Measurements from ENCODE around the gene TRAM2.

TRAM2 gene

DNA sequence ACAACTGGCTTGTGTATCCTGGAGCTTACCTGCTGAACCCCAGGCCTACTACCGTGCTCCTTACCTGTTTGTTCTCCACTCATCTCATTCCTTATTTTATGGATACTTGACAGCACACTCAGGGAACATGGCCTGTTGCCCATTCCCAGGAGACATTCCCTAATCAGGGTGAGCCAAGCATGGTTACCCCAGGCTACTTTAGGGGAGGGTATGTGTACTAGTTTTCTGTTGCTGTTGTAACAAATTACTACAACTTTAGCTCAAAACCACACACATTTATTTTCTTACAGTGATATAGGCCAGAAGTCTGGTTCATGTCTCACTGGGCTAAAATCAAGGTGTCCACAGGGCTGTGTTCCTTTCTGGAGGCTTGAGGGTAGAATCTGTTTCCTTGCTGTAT is 15.0 kb upstream of the TRAM2 start:
- no peak for DNase-seq

DNA sequence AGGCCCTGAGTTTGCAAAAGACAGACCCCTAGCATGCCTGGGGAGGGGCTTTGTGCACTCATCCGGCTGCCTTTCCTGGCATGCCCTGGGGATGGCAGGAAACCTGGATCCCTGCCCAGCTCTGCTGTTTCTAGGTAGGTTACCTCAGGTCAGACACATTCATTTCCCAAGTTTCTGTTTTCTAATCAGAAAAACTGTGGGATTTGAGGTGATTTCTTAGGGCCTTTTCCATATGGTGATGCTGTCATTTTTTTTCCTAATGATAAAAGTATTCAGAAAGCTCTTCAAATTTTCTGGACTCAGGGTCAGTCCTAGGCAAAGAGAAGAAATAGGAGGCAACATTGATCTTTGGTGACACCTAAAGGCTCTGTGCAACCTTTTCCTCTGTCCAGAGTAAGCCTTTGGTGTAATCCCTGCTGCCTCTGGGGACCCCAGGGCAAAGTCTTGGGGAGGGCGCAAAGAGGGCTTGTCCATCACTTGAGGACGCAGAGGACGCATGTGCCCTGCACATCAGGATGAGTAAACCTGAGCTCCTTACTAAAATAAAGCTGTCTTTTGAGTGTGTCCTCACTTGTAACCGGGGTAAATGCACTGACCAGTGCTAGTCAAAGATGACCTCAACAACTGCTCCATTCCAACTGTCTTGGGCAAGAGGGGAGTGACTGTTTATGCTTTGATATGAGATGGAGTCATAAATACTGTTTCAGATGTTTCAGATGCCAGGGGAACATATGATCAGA is 13.5 kb upstream of the TRAM2 start:
- DNase-seq: no peak

- no peak for DNase-seq
These were observed 11.8 kb upstream of the TRAM2 start for GRCh38 chr6:52588710-52589091.

DNA sequence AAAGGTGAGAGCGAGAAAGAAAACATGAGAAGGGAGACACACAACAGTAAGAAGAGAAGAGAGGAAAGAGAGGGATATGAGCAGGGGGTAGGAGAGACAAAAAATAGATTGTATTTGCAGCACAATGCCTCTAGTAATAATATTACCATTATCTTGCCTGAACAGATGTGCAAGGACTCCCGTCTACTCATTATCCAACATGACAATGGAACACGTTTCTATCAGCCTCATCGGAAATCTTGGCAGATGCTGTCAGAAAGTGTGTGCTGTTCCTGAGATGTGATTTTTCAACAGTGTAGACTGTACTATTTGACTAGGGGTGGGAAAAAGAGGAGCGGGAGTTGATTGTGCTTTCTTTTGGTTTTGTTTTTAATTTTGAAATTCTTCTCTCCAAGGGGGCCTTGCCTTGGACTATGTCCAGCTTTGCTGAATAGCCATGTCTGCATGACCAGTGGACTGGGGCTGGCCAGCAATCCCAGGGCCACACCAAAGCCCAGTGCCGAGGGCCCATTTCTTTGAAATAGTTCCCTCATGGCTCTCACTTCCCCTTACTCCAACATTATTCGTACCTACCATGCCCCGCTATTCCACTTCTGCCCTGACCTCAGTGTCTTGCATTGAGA is 11.3 kb upstream of the TRAM2 start:
- no peak for DNase-seq

GRCh38 chr6:52587001-52587400 is 10.1 kb upstream of the TRAM2 start:
- no peak for DNase-seq

GRCh38 chr6:52584203-52584602 is 7.3 kb upstream of the TRAM2 start:
- no peak for DNase-seq

DNA sequence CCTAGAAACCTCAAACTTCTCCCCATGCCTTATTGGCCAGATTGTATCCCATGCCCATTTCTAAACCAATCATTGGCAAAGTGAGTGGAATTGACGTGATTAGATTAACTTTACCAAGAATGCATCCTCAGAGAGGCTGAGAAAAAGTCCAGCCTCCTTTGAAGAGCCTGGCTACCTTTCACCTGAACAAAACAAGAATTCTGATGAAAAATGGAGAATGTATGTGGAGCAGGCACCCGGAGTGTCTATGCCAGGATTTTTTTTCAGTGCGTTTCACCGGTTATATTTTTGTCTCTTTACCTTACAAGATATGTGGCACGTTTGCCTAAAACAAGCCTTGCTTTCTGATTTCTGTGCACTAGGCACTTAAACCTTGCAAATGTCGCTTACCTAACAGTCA is 6.1 kb upstream of the TRAM2 start:
- DNase-seq: no peak

- no peak for DNase-seq
These were observed 5.6 kb upstream of the TRAM2 start for GRCh38 chr6:52582446-52582845.

- DNase-seq: no peak
These were observed 4.0 kb upstream of the TRAM2 start for GRCh38 chr6:52580905-52581304.

DNA sequence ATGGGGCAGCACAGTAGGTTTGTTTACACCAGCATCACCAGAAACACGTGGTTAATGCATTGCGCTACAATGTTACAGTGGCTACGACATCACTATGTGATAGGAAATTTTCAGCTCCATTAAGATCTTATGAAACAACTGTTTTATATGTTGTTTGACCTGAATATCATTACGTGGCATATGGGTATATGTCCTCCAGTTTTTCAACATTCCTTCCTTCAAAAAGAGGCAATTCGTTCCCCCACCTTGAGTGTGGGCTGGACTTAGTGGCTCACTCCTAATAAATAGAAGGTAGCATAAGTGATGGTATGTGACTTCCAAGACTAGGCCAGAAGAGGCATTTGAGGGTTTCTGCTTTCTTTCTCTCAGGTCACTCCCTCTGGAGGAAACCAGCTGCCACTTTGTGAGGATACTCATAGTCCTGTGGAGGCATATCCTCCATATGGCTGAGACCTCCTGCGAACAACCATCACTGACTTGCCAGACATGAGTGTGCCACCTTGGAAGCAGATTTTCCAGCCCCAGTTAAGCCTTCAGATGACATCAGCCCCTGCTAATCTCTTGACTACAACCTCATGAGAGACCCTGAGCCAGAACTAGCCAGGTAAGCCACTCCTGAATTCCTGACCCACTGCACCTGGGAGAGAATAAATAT is 2.3 kb upstream of the TRAM2 start:
- DNase-seq: no peak

DNA sequence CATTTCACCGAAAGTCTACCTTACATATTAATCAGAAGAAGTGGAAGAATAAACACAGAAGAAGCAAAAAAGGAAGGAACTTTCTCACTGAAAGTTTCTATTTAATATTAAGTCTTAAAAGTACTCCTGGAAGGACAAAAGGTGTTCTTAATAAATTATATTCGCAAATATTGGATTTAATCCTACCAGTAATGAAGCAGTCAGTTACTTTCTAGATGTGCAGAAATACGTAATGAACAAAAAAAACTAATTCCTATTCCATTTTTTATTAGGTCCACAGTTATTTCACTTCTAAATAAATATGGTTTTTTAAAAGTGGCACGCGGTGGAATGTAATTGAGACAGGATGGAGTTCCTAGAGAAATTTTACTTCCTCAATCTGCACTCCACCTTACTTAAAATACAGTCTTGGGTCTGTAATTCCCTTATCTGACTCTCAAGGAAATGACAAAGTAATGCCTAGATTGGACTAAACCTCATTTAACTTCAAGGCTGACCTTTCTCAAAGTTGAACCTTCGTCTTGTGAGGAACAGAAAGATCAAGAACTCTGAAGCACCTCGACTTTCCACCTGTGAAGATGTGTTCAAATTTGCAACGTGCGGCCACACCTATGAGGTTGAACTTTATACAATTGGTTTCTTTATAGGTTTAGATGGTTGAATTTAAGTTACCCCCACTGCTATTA is 1.1 kb upstream of the TRAM2 start:
- no peak for DNase-seq

- peak; percentile 63 for DNase-seq
These were observed 353 bp downstream of the TRAM2 start for GRCh38 chr6:52576392-52577021.

- no peak for DNase-seq
These were observed 837 bp downstream of the TRAM2 start for GRCh38 chr6:52576054-52576391.

DNA sequence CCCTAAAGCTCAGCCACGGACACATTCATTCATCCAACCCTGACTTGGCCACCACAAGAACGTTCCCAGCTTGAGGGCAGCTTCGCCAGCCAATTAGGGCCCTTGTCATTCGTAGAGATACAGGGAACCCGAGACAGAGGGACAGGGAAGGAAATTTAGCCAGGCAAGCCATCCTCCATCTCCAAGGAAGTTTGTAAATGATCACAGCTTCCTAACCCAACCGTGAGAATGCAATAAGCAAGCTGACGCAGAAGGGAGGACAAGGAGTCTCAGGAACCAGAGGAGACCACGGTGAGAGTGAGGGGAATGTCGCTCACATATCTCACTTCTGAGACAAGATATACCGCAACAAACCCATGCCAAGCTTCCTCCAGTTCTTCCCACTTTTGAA is 1.4 kb downstream of the TRAM2 start:
- DNase-seq: no peak

DNA sequence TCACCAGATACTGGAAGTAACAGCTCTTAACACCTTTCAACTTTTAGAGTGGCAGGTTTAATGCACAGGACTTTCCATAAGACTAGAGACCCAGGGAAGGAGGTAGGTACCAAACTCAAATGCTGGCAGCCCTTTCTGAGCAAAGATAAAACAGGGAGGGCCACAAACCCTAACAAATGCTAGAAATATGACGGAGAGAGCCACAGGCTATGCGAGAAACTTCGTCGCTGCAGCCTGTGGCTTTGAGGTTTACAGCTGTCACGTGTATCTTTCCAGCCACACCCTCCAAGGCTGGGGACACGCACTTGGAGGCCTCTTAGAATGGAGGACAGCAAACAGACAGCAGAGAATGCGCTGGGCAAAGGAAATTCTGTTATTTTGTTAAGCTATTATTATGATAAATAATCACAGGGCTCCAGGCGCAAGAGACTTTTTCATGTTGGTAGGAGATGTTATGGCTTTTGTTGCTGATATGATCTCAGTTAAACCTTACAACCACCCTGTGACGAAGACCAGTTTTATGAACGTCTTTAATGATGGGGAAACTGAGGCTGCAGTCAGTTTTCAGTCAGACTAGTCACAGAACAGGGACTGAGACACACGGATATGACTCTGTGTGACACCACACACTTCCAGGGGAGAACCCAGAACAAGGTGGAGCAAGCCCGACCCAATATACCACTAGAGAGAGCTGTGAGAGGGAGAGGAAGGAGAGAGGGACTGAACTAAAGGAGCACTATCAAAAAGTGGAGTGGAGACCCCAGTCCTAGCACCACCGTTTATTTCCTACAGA is 2.0 kb downstream of the TRAM2 start:
- no peak for DNase-seq

GRCh38 chr6:52573295-52573694 is 3.6 kb downstream of the TRAM2 start:
- DNase-seq: no peak

DNA sequence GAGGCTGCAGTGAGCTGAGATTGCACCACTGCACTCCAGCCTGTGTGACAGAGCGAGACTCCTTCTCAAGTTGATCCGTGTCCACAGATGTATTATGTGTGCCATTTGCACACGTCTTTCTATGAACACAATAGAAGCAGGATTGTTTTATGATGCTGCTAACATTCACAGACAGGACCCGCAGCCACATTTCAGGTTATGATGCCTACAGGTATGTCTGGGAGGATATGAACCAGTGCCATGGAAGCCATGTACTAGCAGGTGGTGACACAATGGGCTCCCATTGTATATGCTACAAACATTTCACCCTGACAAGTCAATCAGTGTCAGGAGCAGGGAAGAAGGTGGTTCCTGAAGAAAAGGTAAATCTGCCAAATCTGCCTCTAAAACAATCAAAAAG is 4.3 kb downstream of the TRAM2 start:
- no peak for DNase-seq

- no peak for DNase-seq
These were observed 5.6 kb downstream of the TRAM2 start for GRCh38 chr6:52571099-52571755.

DNA sequence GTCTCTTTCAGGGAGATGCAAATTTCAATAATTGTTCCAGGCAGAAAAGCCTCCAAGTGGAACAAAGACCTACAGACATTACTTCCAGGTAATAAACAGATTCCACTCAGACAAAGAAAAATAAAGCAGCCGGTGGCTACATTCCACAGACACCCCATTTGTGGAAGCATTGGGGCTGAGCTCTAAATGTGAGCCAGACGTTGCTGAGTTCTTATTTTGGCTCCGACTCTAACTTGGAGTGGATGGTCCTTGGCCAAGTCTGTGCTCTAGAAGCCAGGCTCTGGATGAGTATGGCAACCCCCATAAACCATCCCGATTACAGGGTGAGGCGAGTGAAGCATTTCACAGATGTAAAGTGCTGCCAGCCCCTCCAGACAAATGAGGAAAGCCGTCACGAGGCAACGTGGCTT is 6.6 kb downstream of the TRAM2 start:
- DNase-seq: no peak

DNA sequence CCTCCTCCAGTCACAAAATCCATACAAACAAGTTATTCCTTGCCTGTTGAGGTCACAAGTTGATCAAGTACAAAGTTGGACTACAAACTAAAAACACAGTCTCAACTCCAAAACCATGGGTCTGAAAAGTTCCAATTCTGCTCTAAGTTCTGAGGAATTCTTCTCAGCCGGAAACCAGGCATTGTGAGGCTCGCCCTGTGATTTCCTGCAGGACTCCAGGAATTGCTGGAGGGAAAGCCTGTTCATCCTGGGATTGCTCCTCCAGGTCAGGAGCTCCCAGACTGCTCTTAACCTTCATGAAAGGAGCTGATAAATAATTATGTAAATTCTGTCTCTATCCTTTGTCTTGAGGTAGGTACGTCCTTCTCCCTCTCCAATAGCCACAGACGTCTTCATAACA is 8.5 kb downstream of the TRAM2 start:
- DNase-seq: no peak

DNA sequence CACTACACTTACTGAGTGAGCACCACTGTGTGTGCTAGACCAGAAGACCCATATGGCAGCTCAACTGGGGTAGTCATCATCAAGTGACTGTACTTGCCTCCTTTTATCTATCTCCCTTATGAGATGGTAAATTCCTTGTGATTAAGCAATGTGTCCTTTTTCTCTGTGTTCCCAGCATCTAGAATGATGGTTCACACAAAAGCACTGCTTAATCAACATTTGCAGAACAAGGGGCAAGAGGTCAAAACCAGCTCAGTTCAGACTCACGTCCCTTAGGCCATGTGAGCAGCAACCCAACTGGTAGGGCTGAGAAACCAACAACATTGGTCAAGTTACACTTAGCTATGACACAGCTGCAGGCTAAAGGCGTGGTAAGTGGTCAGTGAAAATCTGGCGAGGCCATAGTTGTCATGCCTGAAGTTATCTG is 10.0 kb downstream of the TRAM2 start:
- DNase-seq: no peak

DNA sequence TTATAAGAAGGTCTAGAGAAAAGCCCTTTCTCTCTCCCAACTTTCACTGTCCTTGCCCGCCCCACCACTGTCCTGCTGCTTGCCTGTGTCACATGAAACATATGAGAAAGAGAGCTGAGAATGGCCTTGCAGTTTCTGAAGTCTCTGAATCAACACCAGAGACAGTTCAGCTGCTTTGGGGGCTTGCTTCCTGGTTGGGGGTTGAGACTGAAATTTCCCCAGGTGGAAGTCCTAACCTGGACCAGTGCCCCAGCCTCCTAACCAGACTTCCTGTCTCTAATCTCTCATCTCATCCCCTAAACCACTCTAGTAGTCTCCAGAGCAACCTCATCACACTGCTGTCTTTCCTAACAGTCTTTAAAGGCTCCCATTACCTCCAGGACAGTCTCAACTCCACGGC is 10.7 kb downstream of the TRAM2 start:
- no peak for DNase-seq
